Caco-2 (cell line): ENCODE data around the gene ATF2. TPM values are rescaled to one million over a fixed set of nuclear protein-coding genes. Genes with fewer than 3 reads are reported as not detected.

Experiments
- BruUV-seq: library from RNA; stranded (reverse); fragments of 400-500 nt; replicated peaks from 2 replicates; lab custom pipeline; 2021; lab: Mats Ljungman, UMichigan
- CTCF ChIA-PET: fragments of 300-600 bp; sonication (Branson Sonifier 250); formaldehyde crosslinking; loops from one replicate; lab custom pipeline; 2022; ENCODE audit warnings: antibody characterized with exemption; lab: Charles Lee
- POLR2A ChIA-PET: fragments of 300-600 bp; sonication (Branson Sonifier 250); formaldehyde crosslinking; loops from one replicate; lab custom pipeline; 2022; ENCODE audit warnings: antibody characterized with exemption; lab: Charles Lee
- DNase-seq, 2 experiments: peaks; one replicate each; pipeline versions ENCODE4 v3.0.0 to v3.0.0-alpha.2; 2020 to 2022
- H3K27me3 ChIP-seq: replicated peaks from 2 replicates; pipeline ENCODE4 v1.6.0; 2011; ENCODE audit warnings: low read length; ENCODE audit not compliant: control insufficient read depth, insufficient read depth
- H3K36me3 ChIP-seq: 2 replicates; pipeline ENCODE4 v1.5.1; 2011; ENCODE audit warnings: low read length; ENCODE audit not compliant: control insufficient read depth, insufficient read depth
- H3K4me1 ChIP-seq: fragments of 250-450 bp; sonication (Bioruptor Pico); 2 replicates; pipeline ENCODE4 v1.5.1; 2020; ENCODE audit warnings: mild to moderate bottlenecking
- H3K4me3 ChIP-seq: 2 replicates; pipeline ENCODE4 v1.5.1; 2011; ENCODE audit warnings: low read depth, mild to moderate bottlenecking, control low read depth, low read length
- H3K9me3 ChIP-seq: fragments of 250-450 bp; sonication (Bioruptor Pico); 2 replicates; pipeline ENCODE4 v1.5.1; 2020; ENCODE audit warnings: mild to moderate bottlenecking, moderate library complexity
- H3K27ac Mint-ChIP-seq: one replicate; pipeline ENCODE4 v1.8.0; 2022; ENCODE audit warnings: mixed read lengths; ENCODE audit not compliant: unreplicated experiment
- H3K27me3 Mint-ChIP-seq: one replicate; pipeline ENCODE4 v1.8.0; 2022; ENCODE audit warnings: mixed read lengths; ENCODE audit not compliant: insufficient read depth, unreplicated experiment
- H3K36me3 Mint-ChIP-seq: one replicate; pipeline ENCODE4 v1.8.0; 2022; ENCODE audit warnings: mild to moderate bottlenecking, mixed read lengths; ENCODE audit not compliant: insufficient read depth, unreplicated experiment
- H3K4me1 Mint-ChIP-seq: one replicate; pipeline ENCODE4 v1.8.0; 2022; ENCODE audit warnings: low read depth, mixed read lengths; ENCODE audit not compliant: unreplicated experiment
- H3K4me3 Mint-ChIP-seq: one replicate; pipeline ENCODE4 v1.8.0; 2022; ENCODE audit warnings: mild to moderate bottlenecking, moderate library complexity, mixed read lengths; ENCODE audit not compliant: unreplicated experiment
- H3K9me3 Mint-ChIP-seq: one replicate; pipeline ENCODE4 v1.8.0; 2022; ENCODE audit warnings: mixed read lengths; ENCODE audit not compliant: unreplicated experiment
- intact Hi-C: fragments of 100-400 bp; cut with micrococcal nuclease; formaldehyde crosslinking; loops from one replicate; pipeline ENCODE4 v1.10.0; 2022; ENCODE audit not compliant: unreplicated experiment
- total RNA-seq: library from RNA; stranded (reverse); gene quantifications from 2 replicates; pipeline ENCODE4 v1.2.3, GENCODE V29; 2022
- TF ChIP-seq, protein P1 (sequence below), 2 experiments: fragments of 200-600 bp in 1 of 2; IDR thresholded peaks; 1 replicate in 1 of 2; 2 replicates in 1 of 2; pipeline versions ENCODE4 v1.5.1 to v1.8.0; 2011 to 2022; ENCODE audit warnings: antibody characterized with exemption in 1 of 2, control low read depth in 1 of 2, inconsistent platforms in 1 of 2, low read depth in 1 of 2, low read length in 1 of 2, mild to moderate bottlenecking in 1 of 2, moderate library complexity in 1 of 2; ENCODE audit not compliant: insufficient read depth in 1 of 2, severe bottlenecking in 1 of 2, unreplicated experiment in 1 of 2

ATF2 gene
- total RNA-seq, 1 experiment from 2014 or later, result 47.1 TPM

DNA sequence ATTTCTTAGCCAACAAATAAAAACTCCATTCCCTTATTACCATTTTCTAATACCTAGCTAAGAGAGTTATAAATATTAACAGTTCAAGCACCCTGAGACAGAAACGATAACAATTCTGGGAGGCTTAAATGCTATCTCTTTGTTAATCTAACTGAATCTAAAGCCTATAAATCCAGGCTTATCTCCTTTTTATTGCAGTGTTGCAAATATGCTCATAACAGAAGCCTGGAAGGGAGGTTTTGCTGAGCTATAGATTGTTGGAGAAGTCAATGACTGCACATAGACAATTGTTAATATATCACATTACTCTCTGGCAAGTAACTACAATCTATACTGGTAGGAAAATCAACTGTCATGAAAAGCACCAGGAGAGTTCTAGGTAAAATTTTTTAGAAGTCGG lies 30.2 kb downstream of the ATF2 start:
- intact Hi-C loops, result no loop called here
- Mint-ChIP-seq H3K4me1 (peaks cover 20% of the 10 kb centered on the region), H3K4me3 (no peak overlapping the region), H3K9me3 (no peaks in the 10 kb centered on the region), H3K27ac (no peak overlapping the region), H3K36me3 (peaks cover 22% of the 10 kb centered on the region), H3K27me3 (no peaks in the 10 kb centered on the region)
- H3K4me3 ChIP-seq, result no peak overlapping the region
- CTCF ChIA-PET, result interaction anchor here (1.2 kb wide), 1 partner anchor 389 kb away, joined by 3 read pairs; no protein-coding TSS in a partner anchor
- BruUV-seq, result no TSS peak
- H3K27me3 ChIP-seq, result no peaks in the 10 kb centered on the region
- H3K4me1 ChIP-seq, result no peaks in the 10 kb centered on the region
- POLR2A ChIA-PET, result no interaction called here
- DNase-seq, result no peak
- TF ChIP-seq, protein P1, sequence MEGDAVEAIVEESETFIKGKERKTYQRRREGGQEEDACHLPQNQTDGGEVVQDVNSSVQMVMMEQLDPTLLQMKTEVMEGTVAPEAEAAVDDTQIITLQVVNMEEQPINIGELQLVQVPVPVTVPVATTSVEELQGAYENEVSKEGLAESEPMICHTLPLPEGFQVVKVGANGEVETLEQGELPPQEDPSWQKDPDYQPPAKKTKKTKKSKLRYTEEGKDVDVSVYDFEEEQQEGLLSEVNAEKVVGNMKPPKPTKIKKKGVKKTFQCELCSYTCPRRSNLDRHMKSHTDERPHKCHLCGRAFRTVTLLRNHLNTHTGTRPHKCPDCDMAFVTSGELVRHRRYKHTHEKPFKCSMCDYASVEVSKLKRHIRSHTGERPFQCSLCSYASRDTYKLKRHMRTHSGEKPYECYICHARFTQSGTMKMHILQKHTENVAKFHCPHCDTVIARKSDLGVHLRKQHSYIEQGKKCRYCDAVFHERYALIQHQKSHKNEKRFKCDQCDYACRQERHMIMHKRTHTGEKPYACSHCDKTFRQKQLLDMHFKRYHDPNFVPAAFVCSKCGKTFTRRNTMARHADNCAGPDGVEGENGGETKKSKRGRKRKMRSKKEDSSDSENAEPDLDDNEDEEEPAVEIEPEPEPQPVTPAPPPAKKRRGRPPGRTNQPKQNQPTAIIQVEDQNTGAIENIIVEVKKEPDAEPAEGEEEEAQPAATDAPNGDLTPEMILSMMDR (IDR thresholded peaks at IDR 0.05; ENCODE audit: insufficient read depth in 1 of 2, low read depth in 1 of 2, low read length in 1 of 2, severe bottlenecking in 1 of 2, unreplicated experiment in 1 of 2), result no peak
- no peaks in the 10 kb centered on the region for H3K36me3 ChIP-seq
- no peaks in the 10 kb centered on the region for H3K9me3 ChIP-seq

DNA sequence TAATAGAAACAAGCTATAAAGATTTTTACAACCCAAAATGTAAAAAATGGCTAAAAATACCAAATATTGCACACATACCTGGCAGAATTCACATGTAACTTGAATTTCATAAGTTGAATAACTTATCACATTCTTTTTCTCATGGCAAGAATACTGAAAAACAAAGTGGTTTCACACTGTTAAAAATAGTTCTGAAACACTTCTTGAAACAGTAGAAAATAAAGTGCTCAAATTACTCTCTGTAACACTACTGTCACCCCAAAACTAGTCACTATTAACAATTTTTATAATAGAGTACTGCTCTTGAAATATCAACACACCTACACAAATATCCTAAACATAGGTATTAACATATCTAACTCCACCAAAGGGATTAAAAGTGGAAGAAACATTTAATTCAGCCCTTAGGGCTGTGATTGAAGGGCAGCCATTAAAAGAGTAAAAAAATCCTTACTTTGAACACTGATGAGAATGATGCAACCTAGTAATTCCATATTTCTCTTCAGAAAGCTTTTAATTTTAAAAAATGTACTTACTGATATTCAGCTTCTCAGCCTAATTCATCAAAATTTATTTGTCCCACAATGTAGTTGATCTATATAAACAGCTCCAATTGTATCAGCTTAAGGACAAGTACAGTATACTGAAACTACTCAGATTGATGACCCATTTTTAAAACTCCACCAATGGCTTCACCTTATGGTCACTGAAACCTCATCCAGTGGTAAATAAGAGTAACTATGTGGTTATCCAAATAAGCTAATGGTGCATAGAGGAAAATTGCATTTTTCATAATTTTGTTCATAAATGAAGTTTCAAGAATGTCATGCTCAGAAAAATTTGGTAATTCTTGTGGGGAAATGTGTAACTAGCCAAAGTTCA lies 31.4 kb downstream of the ATF2 start:
- H3K27ac Mint-ChIP-seq, result no peak overlapping the region
- Histone ChIP-seq H3K4me1 (no peaks in the 10 kb centered on the region), H3K9me3 (no peaks in the 10 kb centered on the region), H3K36me3 (no peaks in the 10 kb centered on the region), H3K4me3 (no peak overlapping the region), H3K27me3 (no peaks in the 10 kb centered on the region)
- no peaks in the 10 kb centered on the region for H3K9me3 Mint-ChIP-seq
- BruUV-seq, result no TSS peak
- POLR2A ChIA-PET, result no interaction called here
- DNase-seq, result no peak
- no peak overlapping the region for H3K4me3 Mint-ChIP-seq
- TF ChIP-seq, protein P1 (IDR thresholded peaks at IDR 0.05; ENCODE audit: insufficient read depth in 1 of 2, low read depth in 1 of 2, low read length in 1 of 2, severe bottlenecking in 1 of 2, unreplicated experiment in 1 of 2), result no peak
- H3K4me1 Mint-ChIP-seq, result peaks cover 20% of the 10 kb centered on the region
- CTCF ChIA-PET, result no interaction called here
- H3K36me3 Mint-ChIP-seq, result peaks cover 22% of the 10 kb centered on the region
- intact Hi-C loops, result no loop called here
- H3K27me3 Mint-ChIP-seq, result no peaks in the 10 kb centered on the region

DNA sequence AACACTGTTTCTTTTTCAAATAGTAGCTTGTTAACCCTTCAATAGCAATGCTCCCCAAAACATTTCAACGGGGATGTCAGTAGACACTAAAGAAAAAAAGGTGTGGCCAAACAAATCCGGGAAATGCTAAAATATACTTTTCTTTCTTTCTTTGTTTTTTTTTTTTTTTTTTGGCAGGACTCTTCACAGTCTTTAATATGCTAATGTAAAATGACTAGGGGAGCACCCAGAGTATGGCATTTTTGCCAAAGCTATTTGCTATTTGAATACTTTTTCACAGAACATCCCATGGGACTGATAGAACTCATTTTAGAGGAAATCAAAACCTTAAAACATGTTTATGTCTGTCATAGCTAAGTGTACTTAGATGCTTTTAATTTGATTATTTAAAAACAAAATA lies 32.1 kb downstream of the ATF2 start:
- H3K27ac Mint-ChIP-seq, result no peak overlapping the region
- DNase-seq, result no peak
- no TSS peak for BruUV-seq
- Histone ChIP-seq H3K4me1 (no peaks in the 10 kb centered on the region), H3K27me3 (no peaks in the 10 kb centered on the region), H3K4me3 (no peak overlapping the region), H3K9me3 (no peaks in the 10 kb centered on the region), H3K36me3 (no peaks in the 10 kb centered on the region)
- peaks cover 22% of the 10 kb centered on the region for H3K36me3 Mint-ChIP-seq
- ChIA-PET CTCF (no interaction called here), POLR2A (no interaction called here)
- TF ChIP-seq, protein P1 (IDR thresholded peaks at IDR 0.05; ENCODE audit: insufficient read depth in 1 of 2, low read depth in 1 of 2, low read length in 1 of 2, severe bottlenecking in 1 of 2, unreplicated experiment in 1 of 2), result no peak
- H3K27me3 Mint-ChIP-seq, result no peaks in the 10 kb centered on the region
- H3K4me3 Mint-ChIP-seq, result no peak overlapping the region
- peaks cover 20% of the 10 kb centered on the region for H3K4me1 Mint-ChIP-seq
- no peaks in the 10 kb centered on the region for H3K9me3 Mint-ChIP-seq
- intact Hi-C loops, result no loop called here
